ENCODE data around the gene NTM. TPM values are rescaled to one million over a fixed set of nuclear protein-coding genes. Genes with fewer than 3 reads are reported as not detected.

NTM gene
- total RNA-seq, 2 experiments from 2014 or later = not detected

DNA sequence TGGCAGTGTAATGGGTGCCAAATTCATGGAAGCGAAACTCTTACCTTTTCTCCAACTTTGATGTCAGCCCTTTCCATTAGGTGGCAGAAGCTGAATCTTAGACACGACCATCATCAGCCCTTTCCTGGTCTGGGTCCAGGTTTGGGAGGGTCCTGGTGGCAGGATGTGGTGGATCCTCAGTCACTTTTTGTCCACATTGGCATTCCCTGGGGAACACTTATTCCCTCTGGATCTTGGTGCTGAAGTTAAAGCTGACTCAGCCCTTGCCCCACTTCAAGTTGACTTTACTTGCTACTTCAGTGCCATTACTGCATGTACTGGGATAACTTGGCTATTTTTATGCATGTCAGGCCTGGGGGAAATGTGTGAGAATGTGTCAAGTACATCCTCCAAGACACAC, 16.6 kb upstream of the NTM start:
- Mint-ChIP-seq H3K27me3 (no peaks in the 10 kb centered on the region), H3K36me3 (ENCODE audit: low read depth) (no peaks in the 10 kb centered on the region), H3K9me3 (peaks cover 10% of the 10 kb centered on the region), H3K4me3 (no peak overlapping the region), H3K4me1 (no peaks in the 10 kb centered on the region), H3K27ac (no peak overlapping the region)
- CTCF ChIA-PET = no interaction called here
- POLR2A ChIA-PET = no interaction called here
- DNase-seq = no peak

DNA sequence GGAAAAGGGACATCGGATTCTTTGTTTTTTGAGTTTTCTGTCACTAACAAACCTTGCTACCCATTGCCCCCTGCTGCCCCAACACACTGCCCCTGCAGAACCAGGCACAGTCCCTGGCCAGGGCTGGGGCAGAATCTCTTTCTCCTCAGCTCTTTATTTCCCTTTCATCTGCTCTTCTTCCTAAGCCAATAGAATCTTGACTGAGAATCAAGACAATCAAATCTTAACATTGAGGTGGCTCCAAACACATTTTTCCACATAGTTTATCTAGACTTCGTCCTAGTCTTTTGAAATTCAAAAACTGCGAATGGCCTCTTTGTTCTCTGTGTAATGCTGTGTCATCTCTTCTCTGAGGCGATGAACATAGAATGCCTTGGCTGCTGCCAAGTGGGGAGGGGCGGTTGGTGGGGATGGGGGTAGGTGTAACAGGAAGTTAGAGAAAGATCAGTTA, 16.1 kb upstream of the NTM start:
- no peaks in the 10 kb centered on the region for H3K27me3 Mint-ChIP-seq
- CTCF ChIA-PET = no interaction called here
- no peak overlapping the region for H3K27ac Mint-ChIP-seq
- no peaks in the 10 kb centered on the region for H3K4me1 Mint-ChIP-seq
- DNase-seq = no peak
- POLR2A ChIA-PET = no interaction called here
- H3K4me3 Mint-ChIP-seq = no peak overlapping the region
- H3K9me3 Mint-ChIP-seq = peaks cover 10% of the 10 kb centered on the region
- no peaks in the 10 kb centered on the region for H3K36me3 Mint-ChIP-seq (ENCODE audit: low read depth)

DNA sequence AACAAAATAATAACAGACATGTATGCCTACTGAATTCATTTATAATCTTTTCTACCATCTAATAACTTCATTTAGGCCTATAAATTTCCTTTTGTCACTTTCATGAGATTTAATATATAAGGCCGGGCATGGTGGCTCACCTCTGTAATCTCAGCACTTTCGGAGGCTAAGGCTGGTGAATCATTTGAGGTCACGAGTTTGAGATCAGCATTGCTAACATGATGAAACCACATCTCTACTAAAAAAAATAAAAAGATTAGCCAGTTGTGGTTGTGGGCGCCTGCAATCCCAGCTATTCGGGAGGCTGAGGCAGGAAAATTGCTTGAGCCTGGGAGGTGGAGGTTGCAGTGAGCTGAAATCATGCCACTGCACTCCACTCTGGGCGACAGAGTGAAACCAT, 14.2 kb upstream of the NTM start:
- POLR2A ChIA-PET = no interaction called here
- peaks cover 4% of the 10 kb centered on the region for H3K9me3 Mint-ChIP-seq
- H3K27me3 Mint-ChIP-seq = no peaks in the 10 kb centered on the region

DNA sequence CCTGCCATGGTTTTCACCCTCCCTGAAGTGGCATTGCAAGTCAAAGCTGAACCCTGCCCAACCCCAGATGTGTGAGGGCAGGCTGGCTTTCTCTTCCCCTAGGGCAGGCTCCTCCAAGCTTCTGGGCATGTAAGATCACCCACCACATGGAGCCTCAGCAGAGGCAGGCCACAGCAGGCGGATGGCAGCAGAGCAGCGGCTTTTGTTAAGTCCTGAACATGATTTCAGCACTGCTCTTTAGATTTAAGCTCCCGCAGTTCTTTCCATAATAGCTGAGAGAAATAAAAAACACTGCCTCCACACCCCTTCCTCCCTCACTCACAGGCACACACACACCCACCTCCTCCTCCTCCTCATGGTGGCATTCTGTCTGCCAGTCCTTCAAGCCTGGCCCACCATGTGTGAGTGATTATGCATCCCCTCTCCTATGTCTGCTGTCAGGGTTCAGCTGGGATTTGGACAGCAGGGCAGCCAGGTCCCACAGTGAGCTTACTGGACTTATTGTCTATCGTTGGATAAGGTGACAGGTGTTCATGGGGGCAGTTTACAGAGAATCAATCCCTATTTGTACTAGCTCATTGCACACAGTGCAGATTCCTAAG, 5.0 kb upstream of the NTM start:
- no peak for DNase-seq
- no peaks in the 10 kb centered on the region for H3K27me3 Mint-ChIP-seq
- ChIA-PET CTCF (no interaction called here), POLR2A (no interaction called here)
- no peaks in the 10 kb centered on the region for H3K9me3 Mint-ChIP-seq
- no peaks in the 10 kb centered on the region for H3K36me3 Mint-ChIP-seq (ENCODE audit: low read depth)
- H3K4me1 Mint-ChIP-seq = no peaks in the 10 kb centered on the region
- no peak overlapping the region for H3K27ac Mint-ChIP-seq
- no peak overlapping the region for H3K4me3 Mint-ChIP-seq

More for the DNA sequence above, 14.2 kb upstream of the NTM start:
- no peak for DNase-seq
- CTCF ChIA-PET = no interaction called here
- Mint-ChIP-seq H3K4me3 (no peak overlapping the region), H3K4me1 (no peaks in the 10 kb centered on the region), H3K36me3 (ENCODE audit: low read depth) (no peaks in the 10 kb centered on the region), H3K27ac (no peak overlapping the region)

DNA sequence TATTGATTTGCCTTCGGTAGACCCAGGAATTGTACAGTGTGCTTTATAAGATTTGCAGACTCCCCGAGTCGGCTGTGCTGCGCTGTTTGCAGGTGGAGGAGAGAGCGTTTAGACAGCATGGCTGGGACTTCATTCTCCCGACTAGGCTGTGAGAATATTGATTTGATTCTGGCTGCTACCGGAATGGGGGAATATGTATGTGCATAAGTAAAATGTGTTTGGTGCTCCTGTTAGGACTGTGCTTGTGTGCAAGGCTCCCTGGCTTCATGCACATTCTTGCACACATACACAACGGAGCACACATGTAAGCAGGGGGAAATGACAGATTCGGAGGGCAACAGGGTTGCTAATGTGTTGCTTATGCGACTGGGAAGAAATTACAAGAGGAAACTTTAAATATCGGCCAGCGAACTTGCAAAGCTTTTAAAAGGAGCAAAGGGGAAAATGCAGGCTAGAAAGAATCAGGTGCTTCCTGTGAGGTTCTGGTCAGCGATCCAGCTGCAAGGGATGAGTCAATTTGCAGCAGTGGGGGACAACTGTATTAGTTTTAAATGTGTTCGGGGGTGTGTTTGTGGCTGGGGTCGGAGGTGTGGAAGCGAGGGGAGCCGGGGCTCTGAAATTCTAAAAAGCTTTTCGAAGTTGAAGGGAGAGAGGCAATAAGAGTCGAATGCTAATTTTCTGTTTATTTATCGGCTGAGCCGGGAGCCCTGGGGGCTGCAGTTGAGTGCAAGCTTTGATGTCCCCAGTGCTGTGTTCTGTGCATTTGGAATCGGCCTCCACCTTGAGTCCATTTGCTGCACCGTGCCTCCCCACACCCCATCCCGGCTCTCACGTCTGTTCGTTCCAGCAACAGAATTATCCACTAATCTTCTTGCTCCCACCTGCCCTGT, 731 bp downstream of the NTM start:
- POLR2A ChIA-PET = no interaction called here
- no peak overlapping the region for H3K27ac Mint-ChIP-seq

DNA sequence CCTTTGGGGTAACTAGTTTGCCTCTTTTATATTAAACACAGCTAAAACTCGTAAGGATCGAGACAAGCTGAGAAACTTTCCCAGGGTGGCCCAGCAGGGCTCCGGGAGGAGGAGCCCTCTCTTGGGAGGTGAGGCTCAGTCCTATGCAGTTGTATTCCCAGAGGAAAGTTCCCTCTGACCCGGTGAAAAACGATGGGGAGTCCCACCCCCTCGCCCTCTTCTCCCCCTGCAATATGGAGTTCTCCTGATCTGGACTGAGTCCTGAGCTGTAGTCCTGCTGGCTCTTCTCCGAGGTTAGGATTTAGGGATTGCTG, 1.3 kb downstream of the NTM start:
- H3K36me3 Mint-ChIP-seq (ENCODE audit: low read depth) = no peaks in the 10 kb centered on the region
- DNase-seq = no peak
- POLR2A ChIA-PET = no interaction called here
- no peaks in the 10 kb centered on the region for H3K27me3 Mint-ChIP-seq
- H3K27ac Mint-ChIP-seq = no peak overlapping the region
- H3K4me3 Mint-ChIP-seq = no peak overlapping the region
- no peaks in the 10 kb centered on the region for H3K9me3 Mint-ChIP-seq
- CTCF ChIA-PET = no interaction called here
- no peaks in the 10 kb centered on the region for H3K4me1 Mint-ChIP-seq

More for the DNA sequence above, 731 bp downstream of the NTM start:
- no peak for DNase-seq
- CTCF ChIA-PET = interaction anchor here (0.5 kb wide), 1 partner anchor 10 kb away, joined by 3 read pairs; no protein-coding TSS in a partner anchor
- Mint-ChIP-seq H3K4me3 (no peak overlapping the region), H3K4me1 (no peaks in the 10 kb centered on the region), H3K27me3 (no peaks in the 10 kb centered on the region), H3K9me3 (no peaks in the 10 kb centered on the region), H3K36me3 (ENCODE audit: low read depth) (no peaks in the 10 kb centered on the region)

DNA sequence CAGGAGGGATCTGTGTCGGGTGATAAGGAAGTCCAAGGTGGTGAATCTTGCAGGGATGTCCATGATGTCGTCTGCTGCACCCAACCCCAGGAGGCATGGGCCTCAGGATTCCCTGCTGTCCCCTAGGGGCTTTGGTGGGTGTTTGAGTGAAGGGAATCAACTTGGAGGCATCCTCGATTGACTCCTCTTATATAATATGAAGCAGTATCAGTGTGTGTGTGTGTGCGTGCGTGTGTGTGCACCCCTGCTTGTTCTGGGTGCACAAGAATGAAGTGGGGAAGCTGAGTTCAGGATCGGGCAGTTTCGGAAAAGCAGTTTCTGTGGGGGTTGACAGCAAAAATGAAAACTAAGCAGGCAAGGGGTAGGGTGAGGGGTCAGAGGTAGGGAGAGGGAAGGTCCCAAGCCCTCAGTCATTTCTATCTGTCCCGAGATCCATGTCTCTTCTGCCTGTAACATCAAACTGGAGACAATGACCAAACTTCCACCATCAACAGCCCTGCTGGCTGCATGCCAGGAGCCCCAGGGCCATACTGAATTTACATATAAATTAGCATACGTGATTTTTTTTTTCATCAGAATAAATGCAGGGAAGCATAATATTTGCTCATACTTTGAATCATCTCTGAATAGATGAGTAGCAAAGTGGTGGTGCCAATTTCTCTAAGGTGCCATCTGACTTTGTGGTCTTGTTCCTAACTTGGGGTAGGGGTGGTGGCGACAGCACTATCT, 2.0 kb downstream of the NTM start:
- no peaks in the 10 kb centered on the region for H3K27me3 Mint-ChIP-seq
- H3K4me1 Mint-ChIP-seq = no peaks in the 10 kb centered on the region
- POLR2A ChIA-PET = no interaction called here
- no peaks in the 10 kb centered on the region for H3K9me3 Mint-ChIP-seq
- no peak overlapping the region for H3K27ac Mint-ChIP-seq
- no peak for DNase-seq
- CTCF ChIA-PET = no interaction called here
- H3K36me3 Mint-ChIP-seq (ENCODE audit: low read depth) = no peaks in the 10 kb centered on the region
- H3K4me3 Mint-ChIP-seq = no peak overlapping the region

DNA sequence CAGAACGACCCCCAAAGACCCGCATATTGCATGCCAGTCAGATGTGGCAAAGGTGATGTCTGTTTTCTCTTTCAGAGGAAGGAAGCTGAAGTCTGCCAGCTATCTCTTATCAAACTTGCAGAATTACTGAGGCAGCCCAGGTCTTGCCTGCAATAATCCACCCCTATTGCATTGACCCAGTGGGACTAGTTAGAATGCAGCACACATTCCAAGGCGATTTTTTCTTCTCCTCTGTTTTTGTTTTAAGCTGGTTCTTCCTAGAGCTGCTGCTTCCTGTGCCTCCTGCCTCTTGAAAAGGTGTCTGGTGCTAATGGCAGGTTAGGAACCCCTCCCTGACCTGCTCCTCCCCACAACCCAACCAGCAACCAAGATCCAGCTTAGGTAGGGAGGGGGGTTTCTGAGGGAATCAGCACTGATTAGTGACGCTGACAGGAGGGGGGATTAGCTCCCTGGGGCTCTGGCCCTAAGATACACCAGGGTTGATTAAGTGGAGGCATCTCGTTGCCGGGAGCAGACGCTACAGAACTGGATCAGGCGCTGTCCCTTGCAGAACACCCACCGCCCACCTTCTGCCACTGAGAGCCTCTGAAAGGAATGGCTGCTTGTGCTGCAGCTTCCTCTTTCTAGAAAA, 2.8 kb downstream of the NTM start:
- DNase-seq = no peak
- ChIA-PET CTCF (no interaction called here), POLR2A (no interaction called here)
- no peak overlapping the region for H3K27ac Mint-ChIP-seq
- H3K36me3 Mint-ChIP-seq (ENCODE audit: low read depth) = no peaks in the 10 kb centered on the region
- H3K4me3 Mint-ChIP-seq = no peak overlapping the region
- no peaks in the 10 kb centered on the region for H3K9me3 Mint-ChIP-seq
- no peaks in the 10 kb centered on the region for H3K4me1 Mint-ChIP-seq
- H3K27me3 Mint-ChIP-seq = no peaks in the 10 kb centered on the region

DNA sequence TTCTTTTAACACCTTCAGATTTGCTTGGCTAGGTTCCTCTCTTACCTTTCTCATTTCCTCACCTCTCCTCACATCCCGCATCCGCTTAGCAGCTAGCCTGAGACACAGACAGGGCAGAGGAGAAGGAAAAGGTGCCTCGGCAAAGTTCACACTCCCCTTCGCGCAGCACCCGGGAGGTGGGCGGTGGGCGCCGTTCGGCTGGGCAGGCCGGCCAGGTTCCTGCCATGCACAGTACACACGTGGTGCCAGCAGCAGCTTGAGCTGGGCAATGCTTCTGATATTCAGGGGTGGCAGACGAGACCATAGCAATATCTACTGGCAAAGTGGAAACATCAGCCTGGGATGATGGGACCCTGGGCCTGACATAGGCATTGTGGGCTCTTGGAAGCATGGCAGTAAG, 3.3 kb downstream of the NTM start:
- H3K4me1 Mint-ChIP-seq = no peaks in the 10 kb centered on the region
- H3K4me3 Mint-ChIP-seq = no peak overlapping the region
- ChIA-PET POLR2A (no interaction called here), CTCF (no interaction called here)
- no peaks in the 10 kb centered on the region for H3K27me3 Mint-ChIP-seq
- no peak for DNase-seq
- no peak overlapping the region for H3K27ac Mint-ChIP-seq
- no peaks in the 10 kb centered on the region for H3K36me3 Mint-ChIP-seq (ENCODE audit: low read depth)
- H3K9me3 Mint-ChIP-seq = no peaks in the 10 kb centered on the region

DNA sequence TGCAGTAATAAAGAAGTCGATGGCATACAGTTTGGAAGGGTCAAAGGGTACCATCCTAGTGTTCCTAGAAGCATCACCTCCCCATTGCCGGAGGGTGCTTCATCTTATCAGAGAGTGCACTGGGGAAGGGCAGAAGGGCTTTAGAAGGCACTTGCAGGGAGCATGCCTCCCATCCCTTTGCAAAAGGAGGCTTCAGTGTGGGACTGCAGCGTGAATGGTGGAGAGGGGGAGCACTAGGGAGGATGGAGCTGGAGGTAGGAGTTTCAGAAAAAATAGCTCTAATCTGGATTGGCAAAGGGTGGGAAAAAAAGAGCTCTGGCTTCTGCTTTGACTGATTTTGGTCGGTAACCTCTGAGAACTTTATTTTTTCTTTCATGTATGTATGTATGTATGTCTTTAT, 5.0 kb downstream of the NTM start:
- no peak overlapping the region for H3K4me3 Mint-ChIP-seq
- no peak overlapping the region for H3K27ac Mint-ChIP-seq
- DNase-seq = no peak
- no peaks in the 10 kb centered on the region for H3K36me3 Mint-ChIP-seq (ENCODE audit: low read depth)
- ChIA-PET CTCF (no interaction called here), POLR2A (interaction anchor here (1.0 kb wide), 1 partner anchor 22 kb away, joined by 3 read pairs; no protein-coding TSS in a partner anchor)
- no peaks in the 10 kb centered on the region for H3K4me1 Mint-ChIP-seq
- H3K27me3 Mint-ChIP-seq = no peaks in the 10 kb centered on the region
- no peaks in the 10 kb centered on the region for H3K9me3 Mint-ChIP-seq

DNA sequence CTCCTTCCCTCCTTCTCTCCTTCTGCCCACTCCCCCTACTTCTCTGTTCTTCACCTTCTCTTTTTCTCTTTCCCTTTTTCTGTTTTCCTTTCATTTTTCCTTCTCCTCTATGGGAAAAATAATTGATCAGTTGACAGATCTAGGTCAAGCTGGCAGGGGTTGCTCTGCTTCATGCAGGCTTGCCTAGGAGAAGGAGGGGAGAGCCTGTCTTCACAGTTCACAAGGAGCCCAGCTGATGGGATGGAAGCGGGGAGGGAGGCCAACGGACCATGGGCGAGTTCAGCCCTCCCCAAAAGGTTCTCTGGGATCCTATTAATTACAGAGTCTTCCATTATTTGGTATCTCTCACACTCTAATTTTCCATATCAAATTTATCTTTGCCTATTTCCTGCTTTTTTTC, 5.5 kb downstream of the NTM start:
- POLR2A ChIA-PET = interaction anchor here (1.0 kb wide), 1 partner anchor 21 kb away, joined by 3 read pairs; no protein-coding TSS in a partner anchor
- no peak for DNase-seq
- CTCF ChIA-PET = interaction anchor here (0.7 kb wide), 1 partner anchor 25 kb away, joined by 3 read pairs; no protein-coding TSS in a partner anchor
- Mint-ChIP-seq H3K9me3 (no peaks in the 10 kb centered on the region), H3K27ac (no peak overlapping the region), H3K36me3 (ENCODE audit: low read depth) (no peaks in the 10 kb centered on the region), H3K4me1 (no peaks in the 10 kb centered on the region), H3K4me3 (no peak overlapping the region), H3K27me3 (no peaks in the 10 kb centered on the region)

DNA sequence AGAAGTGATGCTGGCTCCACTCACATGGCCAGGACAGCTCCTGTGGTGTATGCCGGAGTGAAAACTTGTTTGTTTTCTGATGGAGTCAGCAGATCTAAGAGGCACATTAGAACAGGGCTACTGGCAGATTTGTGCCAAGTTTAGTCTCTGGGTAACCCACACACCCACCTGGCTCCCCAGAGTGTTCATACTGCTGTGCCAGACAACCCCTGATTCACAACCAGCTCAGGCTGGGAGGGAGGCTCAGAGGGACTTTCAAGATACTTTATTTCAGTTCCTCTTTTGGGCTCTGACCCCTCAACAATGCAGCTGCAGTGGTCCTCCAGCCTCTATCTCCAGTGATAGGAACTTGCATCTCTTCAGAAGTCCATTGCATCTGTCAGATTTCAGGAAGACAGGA, 8.5 kb downstream of the NTM start:
- H3K27me3 Mint-ChIP-seq = no peaks in the 10 kb centered on the region
- CTCF ChIA-PET = no interaction called here
- H3K36me3 Mint-ChIP-seq (ENCODE audit: low read depth) = no peaks in the 10 kb centered on the region

DNA sequence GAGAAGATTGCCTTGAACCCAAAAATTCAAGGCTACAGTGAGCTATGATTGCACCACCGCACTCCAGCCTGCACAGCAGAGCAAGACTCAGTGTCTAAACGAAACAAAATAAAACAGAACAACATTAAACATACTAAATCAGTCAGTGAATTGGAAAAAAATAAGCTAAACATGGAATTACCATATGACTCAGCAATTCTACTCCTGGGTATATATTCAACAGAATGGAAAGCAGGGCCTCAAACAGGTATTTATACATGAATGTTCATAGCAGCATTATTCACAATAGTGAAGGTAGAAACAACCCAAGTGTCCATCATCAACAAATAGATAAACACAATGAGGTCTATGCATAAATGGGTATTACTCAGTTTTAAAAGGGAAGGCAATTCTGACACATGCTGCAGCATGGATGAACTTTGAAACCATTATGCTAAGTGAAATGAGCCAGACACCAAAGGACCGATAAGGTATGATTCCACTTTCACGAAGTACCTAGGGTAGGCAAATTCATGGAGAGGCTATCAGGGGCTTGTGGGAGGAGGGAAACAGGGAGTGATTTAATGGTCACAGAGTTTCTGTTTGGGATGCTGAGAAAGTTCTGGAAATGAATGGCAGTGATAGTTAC, 15.5 kb downstream of the NTM start:
- Mint-ChIP-seq H3K27ac (no peak overlapping the region), H3K9me3 (no peaks in the 10 kb centered on the region), H3K4me3 (no peak overlapping the region), H3K36me3 (ENCODE audit: low read depth) (no peaks in the 10 kb centered on the region), H3K27me3 (no peaks in the 10 kb centered on the region), H3K4me1 (no peaks in the 10 kb centered on the region)
- CTCF ChIA-PET = no interaction called here
- no peak for DNase-seq
- POLR2A ChIA-PET = no interaction called here

More for the DNA sequence above, 8.5 kb downstream of the NTM start:
- no peaks in the 10 kb centered on the region for H3K4me1 Mint-ChIP-seq
- no peaks in the 10 kb centered on the region for H3K9me3 Mint-ChIP-seq
- POLR2A ChIA-PET = no interaction called here
- no peak for DNase-seq
- H3K27ac Mint-ChIP-seq = no peak overlapping the region
- H3K4me3 Mint-ChIP-seq = no peak overlapping the region
